ENCODE measurements around the gene CNTN4. TPM values are rescaled to one million over a fixed set of nuclear protein-coding genes. Genes with fewer than 3 reads are reported as not detected.
"Not testable (repeated sequence)": the region's sequence is repeated elsewhere in the genome, so short reads cannot be mapped to it uniquely, and the experiment has no call there.

The CNTN4 gene
- total RNA-seq, 1 donor = 0.09 TPM

- no peak for DNase-seq (ENCODE audit: low read depth)
- no peak overlapping the region for H3K4me3 ChIP-seq (ENCODE audit: low read depth, low read length)
- TF ChIP-seq CTCF (IDR thresholded peaks at IDR 0.05; ENCODE audit: insufficient read depth, low read length) = no peak
These were observed 427.3 kb downstream of the CNTN4 start for GRCh38 chr3:2525968-2526367.

- H3K4me3 ChIP-seq (ENCODE audit: low read depth, low read length) = no peak overlapping the region
- no peak for TF ChIP-seq CTCF (IDR thresholded peaks at IDR 0.05; ENCODE audit: insufficient read depth, low read length)
- no peak for DNase-seq (ENCODE audit: low read depth)
These were observed 428.3 kb downstream of the CNTN4 start for GRCh38 chr3:2526926-2527325.

GRCh38 chr3:2527328-2527727 is 428.7 kb downstream of the CNTN4 start:
- not testable (repeated sequence) for H3K4me3 ChIP-seq (ENCODE audit: low read depth, low read length); DNase-seq (ENCODE audit: low read depth)

GRCh38 chr3:2534767-2535166 is 436.1 kb downstream of the CNTN4 start:
- not testable (repeated sequence) for DNase-seq (ENCODE audit: low read depth)

GRCh38 chr3:2535206-2535605 is 436.5 kb downstream of the CNTN4 start:
- no peak overlapping the region for H3K4me3 ChIP-seq (ENCODE audit: low read depth, low read length)
- no peak for DNase-seq (ENCODE audit: low read depth)
- no peak for TF ChIP-seq CTCF (IDR thresholded peaks at IDR 0.05; ENCODE audit: insufficient read depth, low read length)

More at GRCh38 chr3:2534767-2535166, 436.1 kb downstream of the CNTN4 start:
- not testable (repeated sequence) for H3K4me3 ChIP-seq (ENCODE audit: low read depth, low read length)

- no peak for DNase-seq (ENCODE audit: low read depth)
- no peak for TF ChIP-seq CTCF (IDR thresholded peaks at IDR 0.05; ENCODE audit: insufficient read depth, low read length)
These were observed 437.9 kb downstream of the CNTN4 start for GRCh38 chr3:2536575-2536974.

GRCh38 chr3:2540115-2540514 is 441.4 kb downstream of the CNTN4 start:
- no peak for DNase-seq (ENCODE audit: low read depth)
- H3K4me3 ChIP-seq (ENCODE audit: low read depth, low read length) = no peak overlapping the region
- TF ChIP-seq CTCF (IDR thresholded peaks at IDR 0.05; ENCODE audit: insufficient read depth, low read length) = no peak

More at GRCh38 chr3:2536575-2536974, 437.9 kb downstream of the CNTN4 start:
- H3K4me3 ChIP-seq (ENCODE audit: low read depth, low read length) = no peak overlapping the region

- DNase-seq (ENCODE audit: low read depth) = no peak
- no peak overlapping the region for H3K4me3 ChIP-seq (ENCODE audit: low read depth, low read length)
- no peak for TF ChIP-seq CTCF (IDR thresholded peaks at IDR 0.05; ENCODE audit: insufficient read depth, low read length)
These were observed 444.6 kb downstream of the CNTN4 start for GRCh38 chr3:2543247-2543646.

Data from fibroblast of the aortic adventitia (primary cell).